Measurements from ENCODE around the gene ITGB3.
"Not testable (repeated sequence)": the region's sequence is repeated elsewhere in the genome, so short reads cannot be mapped to it uniquely, and the experiment has no call there.

The ITGB3 gene

GRCh38 chr17:47214931-47215330 lies 38.7 kb upstream of the ITGB3 start:
- no peak for DNase-seq
- no peak for ATAC-seq (replicated peaks)
- no peak overlapping the region for H3K4me3 Mint-ChIP-seq
- peaks cover 3% of the 10 kb centered on the region for H3K36me3 Mint-ChIP-seq (ENCODE audit: insufficient read depth)
- H3K9me3 Mint-ChIP-seq: no peaks in the 10 kb centered on the region
- no peaks in the 10 kb centered on the region for H3K27me3 Mint-ChIP-seq
- peaks cover 21 to 22% of the 10 kb centered on the region in 2 donors for H3K4me1 Mint-ChIP-seq (ENCODE audit: low read depth in 2 of 2)
- no peak overlapping the region for H3K27ac Mint-ChIP-seq

DNA sequence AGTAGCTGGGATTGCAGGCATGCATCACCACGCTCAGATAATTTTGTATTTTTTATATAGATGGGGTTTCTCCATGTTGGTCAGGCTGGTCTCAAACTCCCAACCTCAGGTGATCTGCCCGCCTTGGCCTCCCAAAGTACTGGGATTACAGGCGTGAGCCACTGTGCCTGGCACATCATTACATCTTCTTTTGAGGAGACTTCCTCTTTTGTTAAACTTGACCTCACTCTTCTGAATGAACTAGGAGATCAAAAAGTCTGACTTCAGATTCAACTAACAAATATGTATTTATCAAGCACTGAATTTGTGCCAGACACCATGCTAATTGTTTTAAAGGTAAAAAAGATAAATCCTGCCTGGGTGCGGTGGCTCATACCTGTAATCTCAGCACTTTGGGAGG lies 36.8 kb upstream of the ITGB3 start:
- not testable (repeated sequence) for H3K27me3 Mint-ChIP-seq; H3K36me3 Mint-ChIP-seq (ENCODE audit: insufficient read depth); ATAC-seq (replicated peaks); DNase-seq; H3K4me3 Mint-ChIP-seq; H3K9me3 Mint-ChIP-seq
- peaks cover 37 to 38% of the 10 kb centered on the region in 2 donors for H3K4me1 Mint-ChIP-seq (ENCODE audit: low read depth in 2 of 2)
- H3K27ac Mint-ChIP-seq: peak overlapping the region; percentile 52 to 66

- DNase-seq (peak in 1 of 3 experiments; percentile 22), ATAC-seq (replicated peaks) (peak; percentile 76)
- not testable (repeated sequence) for H3K27me3 Mint-ChIP-seq; H3K9me3 Mint-ChIP-seq; H3K36me3 Mint-ChIP-seq (ENCODE audit: insufficient read depth)
- peak overlapping the region in 1 of 2 donors; percentile 6 for H3K4me3 Mint-ChIP-seq
- peak overlapping the region; percentile 52 to 66 for H3K27ac Mint-ChIP-seq
- H3K4me1 Mint-ChIP-seq (ENCODE audit: low read depth in 2 of 2): peaks cover 37 to 38% of the 10 kb centered on the region in 2 donors
These were observed 36.3 kb upstream of the ITGB3 start for GRCh38 chr17:47217279-47217678.

DNA sequence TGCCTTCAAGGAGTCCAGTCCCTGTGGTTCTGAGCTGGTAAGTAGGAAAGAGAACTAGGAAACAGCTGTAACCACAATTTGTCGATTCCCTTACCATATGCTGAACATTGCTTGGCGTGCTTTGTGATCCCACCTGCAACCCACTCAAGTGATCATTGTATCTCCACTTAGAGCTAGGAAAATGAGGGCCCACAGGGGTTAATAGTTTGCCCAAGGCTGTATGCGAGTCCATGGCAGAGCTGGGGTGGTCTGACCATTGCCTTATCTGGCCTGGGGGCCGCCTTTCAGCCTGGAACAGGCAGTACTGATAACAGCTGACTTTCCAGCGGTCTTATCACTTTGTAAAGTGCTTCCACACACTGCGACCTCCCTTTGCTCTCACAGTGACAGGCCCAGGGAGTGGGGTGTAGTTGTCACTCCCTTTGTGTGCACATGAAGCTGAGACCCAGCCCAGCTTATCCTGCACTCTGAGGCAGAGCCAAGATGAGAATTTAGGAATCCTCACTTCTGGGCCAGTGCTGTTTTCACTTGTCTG lies 34.7 kb upstream of the ITGB3 start:
- Mint-ChIP-seq H3K36me3 (ENCODE audit: insufficient read depth) (peaks cover 4% of the 10 kb centered on the region), H3K4me1 (ENCODE audit: low read depth in 2 of 2) (peaks cover 37 to 38% of the 10 kb centered on the region in 2 donors), H3K27me3 (no peaks in the 10 kb centered on the region), H3K27ac (peak overlapping the region; percentile 49 to 90), H3K9me3 (no peaks in the 10 kb centered on the region), H3K4me3 (peak overlapping the region; percentile 43 to 85)
- no peak for ATAC-seq (replicated peaks)
- no peak for DNase-seq

GRCh38 chr17:47219621-47220475 lies 33.8 kb upstream of the ITGB3 start:
- H3K27ac Mint-ChIP-seq: peak overlapping the region; percentile 90 to 93
- H3K27me3 Mint-ChIP-seq: no peaks in the 10 kb centered on the region
- DNase-seq (no peak), ATAC-seq (replicated peaks) (no peak)
- peaks cover 37 to 38% of the 10 kb centered on the region in 2 donors for H3K4me1 Mint-ChIP-seq (ENCODE audit: low read depth in 2 of 2)
- no peaks in the 10 kb centered on the region for H3K9me3 Mint-ChIP-seq
- peaks cover 4% of the 10 kb centered on the region for H3K36me3 Mint-ChIP-seq (ENCODE audit: insufficient read depth)
- peak overlapping the region; percentile 69 to 85 for H3K4me3 Mint-ChIP-seq

DNA sequence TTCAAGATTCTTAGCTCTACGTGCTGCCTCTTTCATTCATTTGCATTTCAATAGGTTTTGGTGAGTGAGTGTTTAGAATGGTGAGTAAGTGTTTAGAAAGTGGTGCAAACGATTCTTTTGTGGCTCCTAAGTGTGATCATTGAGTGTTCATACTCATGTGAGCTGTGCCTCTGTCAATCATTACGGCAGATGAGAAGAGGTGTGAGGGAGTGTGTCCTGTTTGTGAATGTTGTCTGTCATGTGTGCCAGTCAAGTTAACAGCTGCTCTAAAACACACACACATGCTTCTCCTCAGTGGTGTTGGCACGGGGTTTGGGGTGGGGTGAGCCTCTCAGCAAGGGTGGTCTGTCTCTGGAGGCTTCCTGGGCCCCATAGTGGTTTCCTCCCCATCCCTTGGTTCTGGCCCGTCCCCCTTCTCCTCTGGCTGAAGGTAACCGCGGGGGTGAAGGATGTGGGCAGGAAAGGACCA lies 33.1 kb upstream of the ITGB3 start:
- Mint-ChIP-seq H3K4me1 (ENCODE audit: low read depth in 2 of 2) (peaks cover 37 to 38% of the 10 kb centered on the region in 2 donors), H3K36me3 (ENCODE audit: insufficient read depth) (peaks cover 4% of the 10 kb centered on the region), H3K27me3 (no peaks in the 10 kb centered on the region), H3K9me3 (no peaks in the 10 kb centered on the region), H3K27ac (peak overlapping the region; percentile 90 to 93), H3K4me3 (peak overlapping the region; percentile 69 to 85)
- DNase-seq: peak; percentile 37 to 47 (median 40)
- ATAC-seq (replicated peaks): peak; percentile 80

DNA sequence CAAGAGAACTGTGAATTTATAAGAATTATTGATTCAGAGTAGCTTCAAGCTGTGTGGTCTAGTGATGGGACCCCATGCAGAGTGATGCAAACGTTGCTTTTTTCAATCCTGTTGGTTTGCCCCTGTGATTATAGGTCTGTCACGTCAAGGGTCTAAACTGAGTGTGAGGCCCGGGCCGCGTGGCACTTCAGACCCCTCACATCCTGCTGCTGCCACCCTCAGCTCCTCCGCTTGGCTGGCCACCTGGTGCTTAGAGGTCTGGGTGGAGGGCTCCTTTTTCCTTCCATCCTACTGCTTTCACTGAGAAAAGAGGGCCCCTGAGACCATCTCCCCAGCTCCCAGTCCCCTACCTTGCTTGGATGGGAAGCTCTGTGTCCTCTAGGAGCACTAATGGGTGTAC lies 32.5 kb upstream of the ITGB3 start:
- H3K9me3 Mint-ChIP-seq: no peaks in the 10 kb centered on the region
- peak overlapping the region; percentile 90 to 93 for H3K27ac Mint-ChIP-seq
- no peaks in the 10 kb centered on the region for H3K27me3 Mint-ChIP-seq
- DNase-seq (no peak), ATAC-seq (replicated peaks) (no peak)
- peaks cover 4% of the 10 kb centered on the region for H3K36me3 Mint-ChIP-seq (ENCODE audit: insufficient read depth)
- no peak overlapping the region for H3K4me3 Mint-ChIP-seq
- peaks cover 37 to 38% of the 10 kb centered on the region in 2 donors for H3K4me1 Mint-ChIP-seq (ENCODE audit: low read depth in 2 of 2)

DNA sequence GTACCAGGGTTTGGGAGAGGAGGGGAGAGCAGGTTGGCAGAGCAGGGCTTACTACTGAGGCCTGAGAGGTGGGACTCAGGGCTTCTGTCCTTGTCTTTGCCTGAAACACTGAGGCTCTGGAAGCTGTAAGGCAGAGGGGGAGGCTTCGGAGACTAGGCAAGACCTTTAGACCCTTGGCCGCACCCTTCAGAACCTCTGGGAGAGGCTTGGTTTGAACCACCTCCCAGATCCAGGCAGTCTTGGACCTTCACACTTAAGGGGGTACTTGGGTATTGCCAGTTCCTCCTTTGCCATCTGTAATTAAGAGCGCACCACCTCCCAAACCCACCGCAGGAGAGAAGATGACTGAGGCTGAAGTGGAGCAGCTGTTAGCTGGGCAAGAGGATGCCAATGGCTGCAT lies 31.6 kb upstream of the ITGB3 start:
- no peaks in the 10 kb centered on the region for H3K9me3 Mint-ChIP-seq
- peaks cover 4% of the 10 kb centered on the region for H3K36me3 Mint-ChIP-seq (ENCODE audit: insufficient read depth)
- H3K27me3 Mint-ChIP-seq: no peaks in the 10 kb centered on the region
- ATAC-seq (replicated peaks) (no peak), DNase-seq (no peak)
- H3K4me3 Mint-ChIP-seq: no peak overlapping the region
- H3K4me1 Mint-ChIP-seq (ENCODE audit: low read depth in 2 of 2): peaks cover 33% of the 10 kb centered on the region in 2 donors
- peak overlapping the region; percentile 59 to 93 for H3K27ac Mint-ChIP-seq

GRCh38 chr17:47223007-47223406 lies 30.6 kb upstream of the ITGB3 start:
- Mint-ChIP-seq H3K27ac (peak overlapping the region; percentile 35 to 59), H3K27me3 (no peaks in the 10 kb centered on the region), H3K4me1 (ENCODE audit: low read depth in 2 of 2) (peaks cover 28 to 33% of the 10 kb centered on the region in 2 donors), H3K9me3 (no peaks in the 10 kb centered on the region), H3K4me3 (no peak overlapping the region), H3K36me3 (ENCODE audit: insufficient read depth) (peaks cover 4% of the 10 kb centered on the region)
- DNase-seq: no peak
- no peak for ATAC-seq (replicated peaks)

DNA sequence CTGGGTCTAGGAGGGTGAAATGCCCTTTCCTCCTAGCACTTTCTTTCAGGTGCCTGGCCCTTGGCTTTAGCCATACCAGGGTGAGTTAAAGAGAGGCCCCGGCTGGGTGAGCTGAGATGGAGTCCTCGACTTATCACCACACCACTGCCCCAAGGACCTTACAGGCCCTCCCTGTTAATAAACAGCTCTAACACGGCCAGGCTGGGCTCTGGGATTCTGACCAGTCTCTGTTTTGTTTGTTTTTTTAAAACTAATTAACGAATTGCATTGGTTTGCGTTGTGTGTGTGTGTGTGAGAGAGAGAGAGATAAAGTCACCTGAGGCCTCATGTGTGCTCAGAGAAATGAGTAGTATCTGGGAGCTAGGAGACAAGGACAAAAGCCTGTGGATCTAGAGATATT lies 30.2 kb upstream of the ITGB3 start:
- DNase-seq (no peak), ATAC-seq (replicated peaks) (no peak)
- no peaks in the 10 kb centered on the region for H3K9me3 Mint-ChIP-seq
- peaks cover 26 to 31% of the 10 kb centered on the region in 2 donors for H3K4me1 Mint-ChIP-seq (ENCODE audit: low read depth in 2 of 2)
- peaks cover 4% of the 10 kb centered on the region for H3K36me3 Mint-ChIP-seq (ENCODE audit: insufficient read depth)
- H3K27ac Mint-ChIP-seq: peak overlapping the region; percentile 35 to 59
- no peak overlapping the region for H3K4me3 Mint-ChIP-seq
- no peaks in the 10 kb centered on the region for H3K27me3 Mint-ChIP-seq

DNA sequence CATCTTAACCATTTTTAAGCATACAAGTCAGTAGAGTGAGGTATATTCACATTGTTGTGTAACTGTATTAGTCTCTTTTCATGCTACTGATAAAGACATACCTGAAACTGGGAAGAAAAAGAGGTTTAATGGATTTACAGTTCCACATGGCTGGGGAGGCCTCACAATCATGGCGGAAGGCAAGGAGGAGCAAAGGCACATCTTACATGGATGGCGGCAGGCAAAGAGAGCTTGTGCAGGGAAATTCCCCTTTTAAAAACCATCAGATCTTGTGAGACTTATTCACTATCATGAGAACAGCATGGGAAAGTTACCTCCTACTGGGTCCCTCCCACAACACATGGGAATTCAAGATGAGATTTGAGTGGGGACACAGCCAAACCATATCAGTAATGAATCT lies 29.6 kb upstream of the ITGB3 start:
- not testable (repeated sequence) for H3K36me3 Mint-ChIP-seq (ENCODE audit: insufficient read depth); H3K4me3 Mint-ChIP-seq; H3K27me3 Mint-ChIP-seq; ATAC-seq (replicated peaks); H3K9me3 Mint-ChIP-seq; DNase-seq
- Mint-ChIP-seq H3K27ac (peak overlapping the region in 1 of 2 donors; percentile 59), H3K4me1 (ENCODE audit: low read depth in 2 of 2) (peaks cover 20 to 25% of the 10 kb centered on the region in 2 donors)

- ATAC-seq (replicated peaks) (no peak), DNase-seq (no peak)
- Mint-ChIP-seq H3K4me1 (ENCODE audit: low read depth in 2 of 2) (peaks cover 21 to 23% of the 10 kb centered on the region in 2 donors), H3K9me3 (no peaks in the 10 kb centered on the region), H3K4me3 (no peak overlapping the region), H3K36me3 (ENCODE audit: insufficient read depth) (peaks cover 4% of the 10 kb centered on the region), H3K27me3 (no peaks in the 10 kb centered on the region), H3K27ac (peak overlapping the region in 1 of 2 donors; percentile 11)
These were observed 28.7 kb upstream of the ITGB3 start for GRCh38 chr17:47224966-47225365.

- Mint-ChIP-seq H3K4me1 (ENCODE audit: low read depth in 2 of 2) (peaks cover 20 to 22% of the 10 kb centered on the region in 2 donors), H3K36me3 (ENCODE audit: insufficient read depth) (peaks cover 2% of the 10 kb centered on the region), H3K27me3 (no peaks in the 10 kb centered on the region), H3K27ac (peak overlapping the region in 1 of 2 donors; percentile 11), H3K4me3 (no peak overlapping the region), H3K9me3 (no peaks in the 10 kb centered on the region)
- DNase-seq: no peak
- ATAC-seq (replicated peaks): no peak
These were observed 28.2 kb upstream of the ITGB3 start for GRCh38 chr17:47225436-47225858.
